HG02852 (cell line): ENCODE data around the gene KCNMA1.

Source experiments
- ATAC-seq: cut with Tn5 transposase; IDR thresholded peaks from one replicate; pipeline ENCODE4 v1.9.1; 2021; ENCODE audit warnings: mild to moderate bottlenecking, moderate library complexity; ENCODE audit not compliant: unreplicated experiment

KCNMA1 gene

GRCh38 chr10:77041636-77042258 is 595.9 kb downstream of the KCNMA1 start:
- ATAC-seq: no peak

GRCh38 chr10:77038407-77038806 is 599.2 kb downstream of the KCNMA1 start:
- no peak for ATAC-seq

GRCh38 chr10:77037735-77038403 is 599.7 kb downstream of the KCNMA1 start:
- ATAC-seq: no peak

GRCh38 chr10:77036993-77037734 is 600.4 kb downstream of the KCNMA1 start:
- no peak for ATAC-seq

- ATAC-seq: no peak
Observed at GRCh38 chr10:77036276-77036675, 601.3 kb downstream of the KCNMA1 start.

- no peak for ATAC-seq
Observed at GRCh38 chr10:77034795-77035194, 602.8 kb downstream of the KCNMA1 start.

- no peak for ATAC-seq
Observed at GRCh38 chr10:77034240-77034639, 603.4 kb downstream of the KCNMA1 start.

GRCh38 chr10:77032188-77032570 is 605.4 kb downstream of the KCNMA1 start:
- no peak for ATAC-seq

GRCh38 chr10:77031531-77032187 is 605.9 kb downstream of the KCNMA1 start:
- ATAC-seq: no peak

- ATAC-seq: no peak
Observed at GRCh38 chr10:77030974-77031373, 606.6 kb downstream of the KCNMA1 start.

GRCh38 chr10:77029777-77030717 is 607.6 kb downstream of the KCNMA1 start:
- no peak for ATAC-seq

GRCh38 chr10:77028042-77028441 is 609.6 kb downstream of the KCNMA1 start:
- ATAC-seq: no peak

GRCh38 chr10:77027576-77027975 is 610.0 kb downstream of the KCNMA1 start:
- no peak for ATAC-seq

- no peak for ATAC-seq
Observed at GRCh38 chr10:77027141-77027540, 610.5 kb downstream of the KCNMA1 start.

GRCh38 chr10:77026148-77026547 is 611.5 kb downstream of the KCNMA1 start:
- no peak for ATAC-seq

- no peak for ATAC-seq
Observed at GRCh38 chr10:77024461-77024860, 613.1 kb downstream of the KCNMA1 start.

- no peak for ATAC-seq
Observed at GRCh38 chr10:77023396-77023795, 614.2 kb downstream of the KCNMA1 start.

- no peak for ATAC-seq
Observed at GRCh38 chr10:77022671-77023070, 614.9 kb downstream of the KCNMA1 start.

- ATAC-seq: no peak
Observed at GRCh38 chr10:77021966-77022490, 615.6 kb downstream of the KCNMA1 start.

GRCh38 chr10:77020426-77021040 is 617.1 kb downstream of the KCNMA1 start:
- ATAC-seq: no peak
